B cell (primary cell): ENCODE measurements around the gene TF. TPM values are rescaled to one million over a fixed set of nuclear protein-coding genes. Genes with fewer than 3 reads are reported as not detected.

Experiments used
- ATAC-seq: fragments of 200-7000 bp; cut with Tn5 transposase; one replicate; pipeline ENCODE4 v1.10.0; 2021; ENCODE audit warnings: low read depth, mild to moderate bottlenecking, moderate number of reproducible peaks, moderate library complexity
- CTCF ChIA-PET: fragments of 350-600 bp; sonication (Branson Sonifier 250); formaldehyde crosslinking; loops from one replicate; lab custom pipeline; 2021; ENCODE audit warnings: antibody characterized with exemption, inconsistent platforms; lab: Charles Lee
- POLR2A ChIA-PET: fragments of 350-600 bp; sonication (Branson Sonifier 250); formaldehyde crosslinking; loops from one replicate; lab custom pipeline; 2021; ENCODE audit warnings: antibody characterized with exemption; lab: Charles Lee
- DNase-seq: peaks from one replicate; pipeline ENCODE4 v3.0.0; 2013
- H2AFZ ChIP-seq: 2 replicates; pipeline ENCODE4 v1.6.1; 2012; ENCODE audit warnings: mild to moderate bottlenecking, low read depth, low read length; ENCODE audit not compliant: insufficient read depth, poor library complexity, severe bottlenecking
- H3K27ac ChIP-seq, 2 donors: 1 replicate in 1 of 2; 2 replicates in 1 of 2; pipeline ENCODE4 v1.5.1; 2012 to 2013; ENCODE audit warnings: low read length in 2 of 2, mild to moderate bottlenecking in 2 of 2, moderate library complexity in 1 of 2
- H3K27me3 ChIP-seq, 4 experiments: fragments of 200-600 bp in 1 of 4; sonication (generic) in 1 of 4; replicated peaks in 1 of 4; 1 replicate in 2 of 4; 2 replicates in 2 of 4; pipeline versions ENCODE4 v1.6.1 to v1.7.0; 2013 to 2016; ENCODE audit warnings: low read length in 3 of 4, mild to moderate bottlenecking in 2 of 4, mixed read lengths in 1 of 4, moderate library complexity in 1 of 4; ENCODE audit not compliant: insufficient read depth in 4 of 4, control insufficient read depth in 3 of 4; ENCODE audit errors: control extremely low read depth in 1 of 4
- H3K36me3 ChIP-seq, 2 experiments: replicated peaks in 1 of 2; 1 replicate in 1 of 2; 2 replicates in 1 of 2; pipeline versions ENCODE4 v1.6.1 to v1.7.1; 2013; ENCODE audit warnings: low read length in 1 of 2; ENCODE audit not compliant: insufficient read depth in 2 of 2, control insufficient read depth in 1 of 2; ENCODE audit errors: control extremely low read depth in 1 of 2, extremely low read depth in 1 of 2
- H3K4me1 ChIP-seq, 2 donors: fragments of 200-600 bp in 1 of 2; sonication (generic) in 1 of 2; 1 replicate in 1 of 2; 2 replicates in 1 of 2; pipeline versions ENCODE4 v1.5.1 to v1.6.1; 2013 to 2017; ENCODE audit warnings: low read length in 2 of 2; ENCODE audit not compliant: control insufficient read depth in 2 of 2, insufficient read depth in 2 of 2
- H3K4me2 ChIP-seq: replicated peaks from 2 replicates; pipeline ENCODE3; 2012; ENCODE audit warnings: mild to moderate bottlenecking, low read depth, low read length; ENCODE audit not compliant: poor library complexity, severe bottlenecking
- H3K4me3 ChIP-seq, 5 experiments: fragments of 200-600 bp in 1 of 5; sonication (generic) in 1 of 5; 1 replicate in 3 of 5; 2 replicates in 2 of 5; pipeline versions ENCODE4 v1.5.1 to v1.7.0; 2011 to 2016; ENCODE audit warnings: low read length in 4 of 5, mild to moderate bottlenecking in 4 of 5, low read depth in 2 of 5, control low read depth in 1 of 5, moderate library complexity in 1 of 5; ENCODE audit not compliant: insufficient read depth in 1 of 5; ENCODE audit errors: control extremely low read depth in 1 of 5, extremely low read depth in 1 of 5
- H3K79me2 ChIP-seq: fragments of 200-600 bp; sonication (generic); one replicate; pipeline ENCODE4 v1.6.0; 2016; ENCODE audit warnings: low read length; ENCODE audit not compliant: control insufficient read depth, insufficient read depth
- H3K9ac ChIP-seq: fragments of 200-600 bp; sonication (generic); 2 replicates; pipeline ENCODE4 v1.6.1; 2017; ENCODE audit warnings: mild to moderate bottlenecking, low read length, moderate library complexity
- H3K9me3 ChIP-seq, 3 donors: one replicate each; pipeline versions ENCODE4 v1.6.1 to v1.7.1; 2013; ENCODE audit warnings: low read length in 2 of 3; ENCODE audit not compliant: control insufficient read depth in 2 of 3, insufficient read depth in 1 of 3; ENCODE audit errors: control extremely low read depth in 1 of 3
- H4K20me1 ChIP-seq: 2 replicates; pipeline ENCODE4 v1.6.0; 2012; ENCODE audit warnings: mild to moderate bottlenecking, low read length; ENCODE audit not compliant: insufficient read depth, control insufficient read depth, poor library complexity, severe bottlenecking
- H3K27ac Mint-ChIP-seq: one replicate; pipeline ENCODE4 v1.8.0; 2021; ENCODE audit warnings: mixed read lengths
- H3K27me3 Mint-ChIP-seq: one replicate; pipeline ENCODE4 v1.8.0; 2021; ENCODE audit warnings: mixed read lengths
- H3K4me1 Mint-ChIP-seq: one replicate; pipeline ENCODE4 v1.8.0; 2021; ENCODE audit warnings: mixed read lengths
- H3K4me3 Mint-ChIP-seq: one replicate; pipeline ENCODE4 v1.8.0; 2021; ENCODE audit warnings: mixed read lengths
- H3K9me3 Mint-ChIP-seq: one replicate; pipeline ENCODE4 v1.8.0; 2022; ENCODE audit warnings: mixed read lengths; ENCODE audit not compliant: insufficient read depth
- EZH2 ChIP-seq: IDR thresholded peaks from 2 replicates; pipeline ENCODE4 v1.6.1; 2012; ENCODE audit warnings: borderline replicate concordance, low read depth, mild to moderate bottlenecking, moderate library complexity, low read length; ENCODE audit not compliant: insufficient read depth, poor library complexity, severe bottlenecking
- WGBS: methylation state at CpG from one replicate; pipeline ENCODE4 v1.1.5; 2013; ENCODE audit warnings: missing lambda C conversion rate; ENCODE audit not compliant: insufficient coverage; 5-methylcytosine and 5-hydroxymethylcytosine counted together
- intact Hi-C: fragments of 100-400 bp; cut with micrococcal nuclease; formaldehyde crosslinking; loops from one replicate; pipeline ENCODE4 v1.10.0; 2022
- polyA plus RNA-seq: library from polyadenylated mRNA; depleted of rRNA; stranded (reverse); fragments of >200 nt; gene quantifications from 2 replicates; pipeline ENCODE4 v1.2.3, GENCODE V29; 2012
- total RNA-seq, 2 donors: library from RNA; stranded (reverse); fragments of 120-200 nt in 1 of 2; gene quantifications; 1 replicate in 1 of 2; 2 replicates in 1 of 2; pipeline versions ENCODE4 v1.2.3 to v1.2.4, GENCODE V29; 2013 to 2022
- TF ChIP-seq, protein P1 (sequence below): fragments of 200-600 bp; IDR thresholded peaks from one replicate; pipeline ENCODE4 v1.8.0; 2022; ENCODE audit warnings: antibody characterized with exemption, mild to moderate bottlenecking

Gene TF
- total and polyA plus RNA-seq, 2 donors (not counting 1 experiment from before 2014, with no cell fraction given) = 0.27 to 0.37 TPM

DNA sequence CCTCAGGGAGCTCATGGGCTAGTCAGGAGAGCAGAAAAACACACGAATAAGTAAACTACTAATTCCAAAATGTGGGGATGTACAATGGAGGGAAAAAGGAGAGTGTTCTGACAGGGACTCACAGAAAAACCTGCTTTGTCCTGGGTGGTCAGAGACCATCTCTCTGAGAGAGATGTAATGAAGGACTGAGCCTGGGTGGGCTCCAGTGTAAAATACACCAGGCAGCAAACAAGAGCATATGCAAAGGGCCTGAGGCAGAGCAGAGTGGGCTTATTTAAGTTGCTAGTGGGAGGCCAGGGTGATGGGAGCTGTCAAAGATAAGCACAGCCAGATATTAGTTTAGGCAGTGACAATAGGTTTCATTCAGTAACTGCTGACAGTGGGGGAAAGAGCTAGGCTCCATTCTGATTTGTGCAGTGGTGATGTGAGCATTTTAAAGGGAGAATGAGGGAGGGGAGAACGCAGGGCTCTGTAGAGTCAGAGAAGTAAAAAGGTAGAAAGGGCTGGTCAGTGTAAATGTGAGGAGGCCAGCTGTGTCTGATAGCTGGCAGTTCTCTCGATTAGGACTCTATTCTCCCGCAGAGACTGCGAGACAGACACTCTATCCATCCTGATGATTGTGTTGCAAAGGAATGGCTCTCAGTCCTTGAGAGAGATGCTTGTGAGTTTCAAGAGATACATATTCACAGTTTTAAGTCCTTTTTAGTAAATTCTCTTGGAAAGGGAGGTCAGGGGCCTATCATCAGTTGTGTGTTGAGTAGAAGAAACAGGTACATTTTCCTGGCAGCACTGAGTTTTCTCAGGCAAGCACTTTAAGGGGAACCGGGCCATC is 3.5 kb downstream of the TF start:
- no peak overlapping the region for H2AFZ ChIP-seq
- WGBS = 96% methylated on average over 5 of the region's 6 CpGs

DNA sequence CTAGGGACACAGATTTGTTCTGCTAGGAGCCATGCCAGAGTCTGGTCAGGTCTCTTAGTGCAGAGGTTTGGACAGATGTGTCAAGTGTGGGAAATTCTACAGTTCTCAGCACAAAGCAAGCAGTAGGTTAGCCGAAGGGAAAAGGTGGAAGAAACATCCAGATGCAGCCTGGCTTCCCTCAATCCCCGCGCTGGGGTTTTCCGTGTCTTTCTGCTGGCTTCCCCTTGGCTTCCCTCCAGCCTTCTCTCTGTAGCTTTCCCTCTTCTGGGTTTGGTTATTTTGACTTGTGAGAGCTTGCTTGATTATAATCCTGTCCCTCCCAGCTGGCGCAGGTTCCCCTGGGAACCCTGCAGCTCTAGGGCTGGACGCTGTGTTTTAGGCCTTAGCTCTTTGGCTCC is 4.1 kb downstream of the TF start:
- 94% methylated on average over 3 of the region's 6 CpGs for WGBS
- ATAC-seq (no peak), DNase-seq (no peak)
- no peaks in the 10 kb centered on the region for H4K20me1 ChIP-seq
- peaks cover 0 to 26% (median 10%) of the 10 kb centered on the region in 4 experiments for H3K27me3 ChIP-seq
- no peak overlapping the region for H3K4me2 ChIP-seq
- intact Hi-C loops = no loop called here
- ChIA-PET CTCF (no interaction called here), POLR2A (no interaction called here)
- H3K4me1 ChIP-seq = no peaks in the 10 kb centered on the region
- Mint-ChIP-seq H3K27me3 (peaks cover 28% of the 10 kb centered on the region), H3K27ac (no peak overlapping the region), H3K9me3 (no peaks in the 10 kb centered on the region), H3K4me3 (no peak overlapping the region), H3K4me1 (no peaks in the 10 kb centered on the region)
- H3K36me3 ChIP-seq = no peaks in the 10 kb centered on the region
- no peaks in the 10 kb centered on the region for H3K79me2 ChIP-seq
- no peak overlapping the region for H3K4me3 ChIP-seq
- no peak overlapping the region for H3K9ac ChIP-seq
- no peak overlapping the region for H2AFZ ChIP-seq
- H3K9me3 ChIP-seq = no peaks in the 10 kb centered on the region
- H3K27ac ChIP-seq = no peak overlapping the region
- TF ChIP-seq EZH2 = no peak
- TF ChIP-seq, protein P1, sequence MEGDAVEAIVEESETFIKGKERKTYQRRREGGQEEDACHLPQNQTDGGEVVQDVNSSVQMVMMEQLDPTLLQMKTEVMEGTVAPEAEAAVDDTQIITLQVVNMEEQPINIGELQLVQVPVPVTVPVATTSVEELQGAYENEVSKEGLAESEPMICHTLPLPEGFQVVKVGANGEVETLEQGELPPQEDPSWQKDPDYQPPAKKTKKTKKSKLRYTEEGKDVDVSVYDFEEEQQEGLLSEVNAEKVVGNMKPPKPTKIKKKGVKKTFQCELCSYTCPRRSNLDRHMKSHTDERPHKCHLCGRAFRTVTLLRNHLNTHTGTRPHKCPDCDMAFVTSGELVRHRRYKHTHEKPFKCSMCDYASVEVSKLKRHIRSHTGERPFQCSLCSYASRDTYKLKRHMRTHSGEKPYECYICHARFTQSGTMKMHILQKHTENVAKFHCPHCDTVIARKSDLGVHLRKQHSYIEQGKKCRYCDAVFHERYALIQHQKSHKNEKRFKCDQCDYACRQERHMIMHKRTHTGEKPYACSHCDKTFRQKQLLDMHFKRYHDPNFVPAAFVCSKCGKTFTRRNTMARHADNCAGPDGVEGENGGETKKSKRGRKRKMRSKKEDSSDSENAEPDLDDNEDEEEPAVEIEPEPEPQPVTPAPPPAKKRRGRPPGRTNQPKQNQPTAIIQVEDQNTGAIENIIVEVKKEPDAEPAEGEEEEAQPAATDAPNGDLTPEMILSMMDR = no peak

More for the DNA sequence above, 3.5 kb downstream of the TF start:
- POLR2A ChIA-PET = no interaction called here
- no peak for DNase-seq
- Histone ChIP-seq H3K27ac (no peak overlapping the region), H3K36me3 (no peaks in the 10 kb centered on the region), H3K4me1 (no peaks in the 10 kb centered on the region), H4K20me1 (no peaks in the 10 kb centered on the region), H3K4me3 (no peak overlapping the region), H3K27me3 (peaks cover 0 to 26% (median 10%) of the 10 kb centered on the region in 4 experiments), H3K4me2 (no peak overlapping the region), H3K9ac (no peak overlapping the region), H3K79me2 (no peaks in the 10 kb centered on the region), H3K9me3 (no peaks in the 10 kb centered on the region)
- CTCF ChIA-PET = no interaction called here
- no peak for ATAC-seq
- Mint-ChIP-seq H3K4me3 (no peak overlapping the region), H3K27me3 (peaks cover 34% of the 10 kb centered on the region), H3K9me3 (no peaks in the 10 kb centered on the region), H3K4me1 (no peaks in the 10 kb centered on the region), H3K27ac (no peak overlapping the region)
- intact Hi-C loops = no loop called here
- TF ChIP-seq, protein P1 = no peak
- TF ChIP-seq EZH2 = no peak
